Activated CD4-positive, alpha-beta memory T cell treated with anti-CD3 and anti-CD28 coated beads for 36 hours (primary cell): ENCODE results near the gene PIGP. TPM values are rescaled to one million over a fixed set of nuclear protein-coding genes. Genes with fewer than 3 reads are reported as not detected.
"Not testable (repeated sequence)": the region's sequence is repeated elsewhere in the genome, so short reads cannot be mapped to it uniquely, and the experiment has no call there.

Experiments used
- CTCF ChIA-PET: fragments of 350-600 bp; sonication (Branson Sonifier 250); formaldehyde crosslinking; loops from one replicate; lab custom pipeline; 2021; ENCODE audit warnings: antibody characterized with exemption, inconsistent platforms; lab: Charles Lee
- POLR2A ChIA-PET: fragments of 350-600 bp; sonication (Branson Sonifier 250); formaldehyde crosslinking; loops from one replicate; lab custom pipeline; 2021; ENCODE audit warnings: antibody characterized with exemption; lab: Charles Lee
- DNase-seq: peaks from one replicate; pipeline ENCODE4 v3.0.0-alpha.2; 2020
- H3K27ac Mint-ChIP-seq: one replicate; pipeline ENCODE4 v1.8.0; 2021; ENCODE audit warnings: mixed read lengths
- H3K27me3 Mint-ChIP-seq: one replicate; pipeline ENCODE4 v1.8.0; 2021; ENCODE audit warnings: mixed read lengths
- H3K36me3 Mint-ChIP-seq: one replicate; pipeline ENCODE4 v1.8.0; 2021; ENCODE audit warnings: mixed read lengths
- H3K4me1 Mint-ChIP-seq: one replicate; pipeline ENCODE4 v1.8.0; 2021; ENCODE audit warnings: low read depth, mixed read lengths
- H3K4me3 Mint-ChIP-seq: one replicate; pipeline ENCODE4 v1.8.0; 2021; ENCODE audit warnings: mild to moderate bottlenecking, mixed read lengths
- H3K9me3 Mint-ChIP-seq: one replicate; pipeline ENCODE4 v1.8.0; 2021; ENCODE audit warnings: mixed read lengths
- intact Hi-C: fragments of 100-400 bp; cut with micrococcal nuclease; formaldehyde crosslinking; loops from one replicate; pipeline ENCODE4 v1.15.1; 2023
- total RNA-seq, 2 experiments: library from RNA; stranded (reverse); gene quantifications; one replicate each; pipeline ENCODE4 v1.2.3, GENCODE V29; 2021

Gene PIGP
- total RNA-seq, 2 experiments from 2014 or later: 19.2 to 21.2 TPM

- ChIA-PET CTCF (no interaction called here), POLR2A (no interaction called here)
- no peak overlapping the region for H3K4me3 Mint-ChIP-seq
- H3K27ac Mint-ChIP-seq: no peak overlapping the region
- H3K36me3 Mint-ChIP-seq: no peaks in the 10 kb centered on the region
- H3K9me3 Mint-ChIP-seq: no peaks in the 10 kb centered on the region
- intact Hi-C loops: no loop called here
- no peaks in the 10 kb centered on the region for H3K27me3 Mint-ChIP-seq
- no peak for DNase-seq
- H3K4me1 Mint-ChIP-seq: no peaks in the 10 kb centered on the region
Observed at GRCh38 chr21:37036177-37036576, 36.7 kb downstream of the PIGP start.

DNA sequence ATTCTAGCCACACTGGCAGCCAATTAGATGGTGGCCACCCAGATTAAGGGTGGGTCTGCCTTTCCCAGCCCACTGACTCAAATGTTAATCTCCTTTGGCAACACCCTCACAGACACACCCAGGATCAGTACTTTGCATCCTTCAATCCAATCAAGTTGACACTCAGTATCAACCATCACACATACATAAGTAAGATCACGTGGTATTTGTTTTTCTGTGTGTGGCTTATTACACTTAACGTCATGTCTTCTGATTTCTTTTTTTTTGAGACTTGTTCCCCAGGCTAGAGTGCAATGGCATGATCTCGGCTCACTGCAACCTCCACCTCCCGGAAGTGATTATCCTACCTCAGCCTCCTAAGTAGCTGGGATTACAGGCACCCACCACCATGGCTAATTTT is 38.5 kb downstream of the PIGP start:
- POLR2A ChIA-PET, H3K36me3 Mint-ChIP-seq: not testable (repeated sequence)

DNA sequence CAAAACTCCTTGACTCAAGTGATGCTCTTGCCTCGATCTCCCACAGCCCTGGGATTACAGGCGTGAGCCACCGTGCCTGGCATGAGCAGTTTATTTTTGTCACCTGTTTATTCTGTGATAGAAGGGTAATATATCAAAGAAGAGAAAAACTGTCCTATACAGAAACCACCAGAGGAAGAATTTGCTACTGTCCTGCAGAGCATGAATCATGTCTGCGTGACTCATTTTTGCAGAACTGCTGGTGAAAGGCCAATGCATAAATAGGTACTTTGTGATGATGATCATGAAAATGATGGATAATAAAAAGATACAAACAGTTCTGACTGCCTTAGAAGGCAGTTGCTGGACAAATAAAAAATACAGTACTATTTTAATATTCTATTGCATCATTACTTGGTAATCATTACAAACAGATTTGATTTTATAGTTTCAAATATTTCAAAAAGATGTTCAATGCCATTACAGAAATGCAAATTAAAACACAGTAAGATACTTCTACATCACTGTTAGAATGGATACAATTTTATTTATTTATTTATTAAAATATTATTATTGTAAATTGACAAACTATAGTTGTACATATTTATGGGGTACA is 39.9 kb downstream of the PIGP start:
- Mint-ChIP-seq H3K9me3 (no peaks in the 10 kb centered on the region), H3K36me3 (no peaks in the 10 kb centered on the region), H3K4me1 (no peaks in the 10 kb centered on the region), H3K27ac (no peak overlapping the region), H3K4me3 (no peak overlapping the region), H3K27me3 (no peaks in the 10 kb centered on the region)
- POLR2A ChIA-PET: no interaction called here
- DNase-seq: no peak
- intact Hi-C loops: no loop called here
- CTCF ChIA-PET: no interaction called here

More for the DNA sequence above, 38.5 kb downstream of the PIGP start:
- H3K4me3 Mint-ChIP-seq, DNase-seq, H3K4me1 Mint-ChIP-seq, H3K27me3 Mint-ChIP-seq, H3K9me3 Mint-ChIP-seq, CTCF ChIA-PET, H3K27ac Mint-ChIP-seq, intact Hi-C loops: not testable (repeated sequence)

DNA sequence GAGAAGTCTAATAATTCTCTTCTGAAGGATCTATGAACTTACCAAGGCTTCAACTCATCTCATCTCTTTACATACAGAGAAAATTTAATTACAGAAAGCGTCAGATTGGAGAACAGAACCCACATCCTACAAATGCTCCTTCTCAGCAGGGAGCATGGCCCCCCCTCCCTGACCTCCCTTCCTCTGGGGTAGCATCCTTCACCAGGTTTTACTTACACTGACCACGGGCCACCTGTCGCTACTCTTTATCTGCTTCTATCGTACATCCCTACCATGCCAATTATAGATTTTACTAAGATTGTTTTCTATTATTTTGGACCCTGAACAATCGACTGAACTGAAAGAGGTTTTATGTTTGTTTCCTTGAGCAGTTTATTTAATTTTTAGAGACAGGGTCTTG is 40.6 kb downstream of the PIGP start:
- ChIA-PET POLR2A (no interaction called here), CTCF (no interaction called here)
- Mint-ChIP-seq H3K27me3 (no peaks in the 10 kb centered on the region), H3K4me3 (no peak overlapping the region), H3K4me1 (no peaks in the 10 kb centered on the region), H3K27ac (no peak overlapping the region), H3K36me3 (no peaks in the 10 kb centered on the region), H3K9me3 (no peaks in the 10 kb centered on the region)
- DNase-seq: no peak
- intact Hi-C loops: no loop called here

DNA sequence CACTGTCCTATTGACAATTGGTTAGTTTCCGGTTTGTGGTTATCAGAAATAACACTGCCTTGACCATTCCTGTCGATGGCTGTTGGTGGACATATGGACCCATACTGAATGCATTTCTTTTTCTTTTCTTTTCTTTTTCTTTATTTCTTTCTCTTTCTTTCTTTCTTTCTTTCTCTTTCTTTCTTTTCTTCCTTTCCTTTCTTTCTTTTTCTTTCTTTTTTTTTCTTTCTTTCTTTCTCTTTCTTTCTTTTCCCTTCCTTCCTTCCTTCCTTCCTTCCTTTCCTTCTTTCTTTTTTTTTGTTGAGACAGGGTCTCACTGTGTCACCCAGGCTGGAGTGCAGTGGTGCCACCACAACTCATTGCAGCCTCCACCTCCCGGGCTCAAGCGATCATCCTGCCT is 42.0 kb downstream of the PIGP start:
- CTCF ChIA-PET: no interaction called here
- no peak overlapping the region for H3K4me3 Mint-ChIP-seq

DNA sequence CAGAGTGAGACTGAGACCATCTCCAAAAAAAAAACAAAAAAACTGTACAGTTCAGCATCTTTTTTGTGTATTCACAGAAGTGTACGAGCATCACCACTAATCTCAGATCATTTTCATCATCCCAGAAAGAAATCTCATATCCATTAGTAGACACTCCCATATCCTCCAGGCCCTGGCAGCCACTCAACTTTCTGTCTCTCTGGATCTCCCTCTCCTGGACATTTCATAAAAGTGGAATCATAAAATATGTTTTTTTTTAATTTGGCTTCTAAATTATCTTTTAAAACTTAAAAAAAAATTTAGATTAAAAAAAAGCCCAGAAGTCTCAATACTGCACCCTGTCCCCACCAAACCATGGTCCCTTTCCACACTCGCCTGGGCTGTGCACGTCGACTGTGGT is 44.3 kb downstream of the PIGP start:
- DNase-seq: no peak
- no peaks in the 10 kb centered on the region for H3K36me3 Mint-ChIP-seq
- ChIA-PET POLR2A (no interaction called here), CTCF (no interaction called here)
- intact Hi-C loops: no loop called here
- peaks cover 1% of the 10 kb centered on the region for H3K27me3 Mint-ChIP-seq
- H3K4me3 Mint-ChIP-seq: no peak overlapping the region
- peaks cover under 1% of the 10 kb centered on the region for H3K9me3 Mint-ChIP-seq
- H3K27ac Mint-ChIP-seq: no peak overlapping the region
- no peaks in the 10 kb centered on the region for H3K4me1 Mint-ChIP-seq

More for the DNA sequence above, 42.0 kb downstream of the PIGP start:
- H3K4me1 Mint-ChIP-seq: no peaks in the 10 kb centered on the region
- H3K36me3 Mint-ChIP-seq: no peaks in the 10 kb centered on the region
- no peaks in the 10 kb centered on the region for H3K9me3 Mint-ChIP-seq
- POLR2A ChIA-PET: no interaction called here
- no peak for DNase-seq
- peaks cover 1% of the 10 kb centered on the region for H3K27me3 Mint-ChIP-seq
- intact Hi-C loops: no loop called here
- H3K27ac Mint-ChIP-seq: no peak overlapping the region

DNA sequence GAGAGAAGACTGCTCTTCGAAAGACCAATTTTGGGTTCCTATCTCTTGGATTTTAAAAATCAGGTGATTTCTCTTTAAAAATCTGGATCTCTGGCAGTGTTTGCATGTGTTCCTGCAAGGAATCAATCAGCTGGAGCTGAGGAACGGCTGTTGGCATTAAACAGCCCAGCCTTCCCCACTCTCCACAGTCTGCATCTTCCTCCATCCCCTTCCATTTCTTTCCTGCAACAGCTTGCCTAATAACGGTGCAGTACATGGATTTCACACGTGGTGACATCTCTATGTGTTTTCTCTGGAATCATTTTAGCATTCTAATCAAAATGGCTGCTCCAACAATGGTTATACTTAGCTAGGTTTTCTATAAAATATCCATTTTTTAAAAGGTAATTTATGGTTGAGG is 46.4 kb downstream of the PIGP start:
- CTCF ChIA-PET: no interaction called here
- POLR2A ChIA-PET: no interaction called here
- H3K9me3 Mint-ChIP-seq: peaks cover 5% of the 10 kb centered on the region
- H3K27ac Mint-ChIP-seq: no peak overlapping the region
- H3K27me3 Mint-ChIP-seq: peaks cover 1% of the 10 kb centered on the region
- no peaks in the 10 kb centered on the region for H3K36me3 Mint-ChIP-seq
- H3K4me3 Mint-ChIP-seq: no peak overlapping the region
- intact Hi-C loops: no loop called here
- no peaks in the 10 kb centered on the region for H3K4me1 Mint-ChIP-seq
- DNase-seq: no peak

- Mint-ChIP-seq H3K4me3 (no peak overlapping the region), H3K27ac (no peak overlapping the region), H3K36me3 (no peaks in the 10 kb centered on the region), H3K27me3 (peaks cover 6% of the 10 kb centered on the region), H3K9me3 (peaks cover under 1% of the 10 kb centered on the region), H3K4me1 (no peaks in the 10 kb centered on the region)
- no peak for DNase-seq
- POLR2A ChIA-PET: no interaction called here
- CTCF ChIA-PET: interaction anchor here (1.7 kb wide), 1 partner anchor 8 kb away, joined by 4 read pairs; no protein-coding TSS in a partner anchor
- intact Hi-C loops: no loop called here
Observed at GRCh38 chr21:37017951-37018679, 54.8 kb downstream of the PIGP start.

Other genes with a start within 250 kb of the PIGP start
- 10 to 100 TPM; 12.7 to 17.5 TPM for gene HLCS, start 106.4 kb downstream of the PIGP start, total RNA-seq
- gene RIPPLY3, start 66.4 kb downstream of the PIGP start, total RNA-seq: under 1 TPM; 0.26 to 0.27 TPM
- gene TTC3, start 183 bp upstream of the PIGP start, total RNA-seq: 10 to 100 TPM; 63.1 to 65.6 TPM
- gene VPS26C, start 194.3 kb upstream of the PIGP start, total RNA-seq: 10 to 100 TPM; 50.3 to 57.2 TPM